Stimulated activated CD4-positive, alpha-beta T cell treated with anti-CD3 and anti-CD28 coated beads, Interleukin-4, amount 100 ng/mL, for 24 hours (primary cell): ENCODE measurements around the gene NECAP2.

Experiments used
- DNase-seq: peaks from one replicate; pipeline ENCODE4 v3.0.0-alpha.2; 2020

NECAP2 gene, protein sequence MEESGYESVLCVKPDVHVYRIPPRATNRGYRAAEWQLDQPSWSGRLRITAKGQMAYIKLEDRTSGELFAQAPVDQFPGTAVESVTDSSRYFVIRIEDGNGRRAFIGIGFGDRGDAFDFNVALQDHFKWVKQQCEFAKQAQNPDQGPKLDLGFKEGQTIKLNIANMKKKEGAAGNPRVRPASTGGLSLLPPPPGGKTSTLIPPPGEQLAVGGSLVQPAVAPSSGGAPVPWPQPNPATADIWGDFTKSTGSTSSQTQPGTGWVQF

DNA sequence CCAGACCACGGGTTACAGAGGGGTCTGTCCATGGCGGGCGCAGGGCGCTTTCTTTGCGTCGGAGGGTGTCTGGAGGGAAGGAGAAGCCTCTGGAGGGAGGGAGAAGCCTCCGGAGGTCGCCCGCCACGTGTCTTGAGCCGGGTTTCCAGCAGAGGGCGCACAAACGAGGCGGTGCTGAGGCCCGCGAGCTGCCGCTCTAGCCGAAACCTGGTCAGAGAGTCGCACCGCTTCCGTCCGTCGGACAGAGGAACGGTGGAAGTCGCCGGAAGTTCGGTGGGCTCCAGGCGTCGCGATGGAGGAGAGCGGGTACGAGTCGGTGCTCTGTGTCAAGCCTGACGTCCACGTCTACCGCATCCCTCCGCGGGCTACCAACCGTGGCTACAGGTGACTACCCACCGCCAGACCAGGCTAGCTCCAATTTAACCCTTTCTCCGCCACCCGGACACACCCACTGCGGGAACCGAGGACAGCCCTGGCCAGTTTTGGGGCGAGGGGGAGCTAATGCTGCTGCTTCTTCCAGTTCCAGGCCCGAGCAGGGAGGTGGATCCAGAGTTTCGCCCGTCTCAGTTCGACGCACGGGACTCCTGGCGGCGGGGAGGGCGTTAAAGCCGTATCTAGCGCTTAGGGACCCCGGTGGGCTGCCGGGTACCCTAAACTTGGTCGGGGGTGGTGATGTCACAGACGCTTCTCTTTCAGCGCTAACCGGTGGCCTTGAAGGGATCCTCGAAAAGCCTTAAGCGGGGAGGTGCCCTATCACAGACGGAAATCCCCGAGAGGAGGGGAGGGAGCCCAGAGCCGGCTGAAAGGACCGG is at the start of gene NECAP2:
Gene NECAP2, plus strand, starts transcription at position 255 of the 812 bp plus-strand sequence. Its CDS starts 38 bp downstream, at position 293.
- DNase-seq = peak; percentile 96

DNA sequence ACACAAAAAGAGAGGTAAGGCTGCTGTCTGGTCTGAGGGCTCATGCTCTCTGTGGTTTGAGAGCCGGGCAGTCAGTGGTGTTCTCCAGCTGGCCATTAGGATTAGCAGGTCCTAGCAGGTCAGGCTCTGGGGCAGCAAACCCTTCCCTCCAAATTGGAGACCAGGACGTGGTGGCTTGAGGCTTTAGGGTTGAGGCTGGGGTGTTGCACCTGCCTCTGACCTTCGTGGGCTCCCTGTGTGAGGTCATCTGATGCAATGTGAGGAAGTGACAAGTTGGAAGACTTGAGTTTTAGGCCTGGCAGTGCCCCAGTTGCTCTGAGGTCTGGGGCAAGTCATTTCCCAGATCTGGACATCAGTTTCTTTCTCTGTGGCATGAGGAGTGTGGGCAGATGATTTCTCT is 49.1 kb upstream of the NECAP2 start:
- DNase-seq = no peak

DNA sequence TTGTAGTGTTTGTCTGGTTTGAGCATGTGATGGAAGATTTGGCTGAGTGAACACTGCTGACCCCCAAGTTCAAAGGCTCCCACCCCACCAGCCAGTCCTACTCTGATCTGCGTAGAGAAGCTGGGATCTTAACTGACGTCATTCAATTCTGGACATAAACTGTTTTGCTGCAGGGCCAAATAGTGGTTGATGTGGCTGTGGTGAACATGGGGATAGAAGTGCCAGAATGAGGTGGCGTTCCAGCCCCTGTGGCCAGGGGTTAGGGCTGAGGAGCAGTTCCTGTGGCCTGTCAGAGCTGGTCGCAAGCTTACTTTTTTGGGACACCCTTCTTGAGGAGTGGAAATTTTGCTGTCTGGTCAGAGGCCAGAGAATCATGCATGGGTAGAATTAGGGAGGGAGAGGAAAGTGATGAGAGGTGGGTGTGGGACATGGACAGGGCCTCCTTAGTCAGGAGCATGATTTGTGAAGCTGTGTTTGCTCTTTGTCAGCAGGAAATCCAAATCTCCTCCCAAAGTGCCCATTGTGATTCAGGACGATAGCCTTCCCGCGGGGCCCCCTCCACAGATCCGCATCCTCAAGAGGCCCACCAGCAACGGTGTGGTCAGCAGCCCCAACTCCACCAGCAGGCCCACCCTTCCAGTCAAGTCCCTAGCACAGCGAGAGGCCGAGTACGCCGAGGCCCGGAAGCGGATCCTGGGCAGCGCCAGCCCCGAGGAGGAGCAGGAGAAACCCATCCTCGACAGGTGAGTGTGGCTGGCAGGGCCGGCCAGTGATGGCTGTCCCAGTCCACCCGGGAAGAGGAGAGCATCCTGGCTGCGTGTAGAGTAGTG is 47.6 kb upstream of the NECAP2 start:
- DNase-seq = no peak

DNA sequence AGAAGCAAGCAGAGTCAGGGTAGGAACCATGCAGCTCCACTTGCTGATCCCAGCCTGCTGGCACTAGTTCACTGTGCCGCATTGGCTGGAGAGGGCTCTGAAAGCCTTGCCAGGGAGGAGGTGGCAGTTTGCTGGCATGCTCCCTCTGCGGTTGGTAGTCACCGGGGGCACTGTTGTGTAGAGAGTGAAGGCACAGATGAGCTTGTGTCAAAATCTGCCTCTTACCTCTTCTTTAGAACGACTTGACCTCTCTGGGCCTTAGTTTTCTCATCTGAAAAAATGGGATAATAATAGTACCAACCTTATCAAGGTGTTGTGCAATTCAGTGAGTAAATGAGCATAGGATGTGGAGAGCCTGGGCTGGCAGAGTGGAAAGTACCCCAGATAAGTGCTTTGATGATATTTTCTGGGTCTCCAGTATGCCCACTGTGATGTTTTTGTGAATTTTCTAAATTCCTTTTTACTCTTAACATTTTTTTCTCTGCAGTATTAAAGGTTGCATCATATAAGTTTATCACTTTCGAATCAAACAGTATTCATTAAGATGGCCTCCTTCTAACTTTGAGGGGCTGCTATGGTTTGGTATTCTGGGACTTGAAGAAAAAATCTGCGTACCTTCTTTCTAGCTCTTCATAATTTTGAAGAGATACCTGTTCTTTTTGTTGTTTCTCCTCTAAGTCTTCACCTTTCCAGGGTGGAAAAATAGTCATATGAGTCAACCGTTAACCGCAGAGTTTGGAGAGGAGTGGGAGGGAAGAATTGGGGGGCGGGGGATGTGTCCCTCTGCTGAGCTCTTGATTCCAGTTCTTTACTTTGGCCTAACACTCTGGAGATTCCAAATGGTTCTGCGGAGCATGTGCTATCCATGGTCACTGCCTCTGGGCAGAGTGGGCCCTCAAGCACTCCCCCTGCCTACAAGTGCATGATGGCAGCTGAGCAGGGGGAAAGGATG is 46.7 kb upstream of the NECAP2 start:
- DNase-seq = no peak

DNA sequence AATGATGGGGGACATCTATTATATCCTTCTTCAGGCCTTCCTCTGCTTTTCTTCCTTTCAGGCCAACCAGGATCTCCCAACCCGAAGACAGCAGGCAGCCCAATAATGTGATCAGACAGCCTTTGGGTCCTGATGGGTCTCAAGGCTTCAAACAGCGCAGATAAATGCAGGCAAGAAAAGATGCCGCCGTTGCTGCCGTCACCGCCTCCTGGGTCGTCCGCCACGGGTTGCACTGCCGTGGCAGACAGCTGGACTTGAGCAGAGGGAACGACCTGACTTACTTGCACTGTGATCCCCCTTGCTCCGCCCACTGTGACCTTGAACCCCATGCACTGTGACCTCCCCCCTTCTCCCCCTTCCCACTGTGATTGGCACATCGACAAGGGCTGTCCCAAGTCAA is 45.5 kb upstream of the NECAP2 start:
- no peak for DNase-seq

DNA sequence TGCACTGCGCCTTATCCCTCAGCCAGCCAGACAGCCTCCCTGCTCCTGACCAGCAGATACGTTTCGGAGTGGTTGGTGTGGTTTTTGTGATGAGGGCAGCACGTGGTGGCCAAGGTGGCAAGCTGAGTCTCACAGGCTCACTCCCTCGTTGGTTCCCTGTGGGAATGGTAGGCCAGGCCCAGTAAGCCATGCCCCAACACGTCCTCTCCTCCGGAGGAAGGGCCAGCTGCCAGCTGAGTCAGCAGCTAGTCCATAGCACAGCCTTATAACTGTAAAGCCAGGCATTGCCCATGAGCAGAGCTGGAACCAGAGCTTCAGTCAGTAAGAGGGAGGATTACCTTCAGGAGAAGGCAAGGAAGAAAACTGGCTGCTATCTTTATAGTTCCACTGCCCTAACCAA is 43.9 kb upstream of the NECAP2 start:
- DNase-seq = no peak

DNA sequence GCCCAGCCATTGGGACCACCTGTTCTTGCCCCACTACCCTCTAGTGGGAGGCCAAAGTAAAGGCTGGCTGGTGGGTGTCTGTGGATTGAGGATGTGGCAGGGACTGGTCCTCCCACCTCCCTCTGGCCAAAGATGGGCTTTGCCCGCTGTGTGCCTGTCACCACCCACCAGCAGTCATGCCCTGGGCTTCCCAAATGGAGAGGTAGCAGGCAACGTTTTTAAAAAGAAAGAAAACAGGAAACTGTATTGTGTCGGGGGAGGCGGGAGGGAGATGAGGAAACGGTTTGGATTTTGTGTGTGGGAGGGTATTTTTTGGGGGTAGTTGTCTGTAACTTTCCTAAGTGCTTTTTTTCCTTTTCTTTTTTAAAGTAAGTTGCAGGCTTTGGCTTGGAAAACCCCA is 43.4 kb upstream of the NECAP2 start:
- no peak for DNase-seq

DNA sequence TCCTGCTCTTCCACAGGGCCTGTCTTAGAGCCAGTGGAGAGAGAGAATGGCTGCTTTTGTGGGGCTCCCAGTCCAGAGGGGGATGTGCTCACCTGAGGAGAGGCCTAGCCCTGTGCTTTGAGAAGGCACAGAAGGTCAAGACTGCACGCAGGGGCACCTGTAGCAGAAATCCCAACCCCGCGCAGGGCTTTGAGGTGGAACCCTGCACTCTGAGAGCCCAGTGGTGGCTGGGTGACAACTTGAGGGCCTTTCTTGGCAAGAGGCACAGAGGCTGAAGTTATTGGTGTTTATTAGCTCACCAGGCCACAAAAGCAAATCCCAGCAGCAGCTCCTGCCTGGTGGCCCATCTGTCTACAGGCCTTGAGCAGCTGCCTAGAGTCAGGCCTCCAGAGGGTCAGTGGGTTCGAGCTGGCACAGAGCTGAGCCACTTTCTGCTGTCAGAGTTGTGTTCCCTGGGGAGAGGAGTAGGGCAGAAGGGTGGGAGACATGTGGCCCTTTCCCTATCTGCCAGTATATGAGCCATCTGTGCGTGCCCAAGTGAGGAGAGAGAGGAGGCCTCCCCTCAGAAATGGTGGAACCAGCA is 42.1 kb upstream of the NECAP2 start:
- DNase-seq = no peak

DNA sequence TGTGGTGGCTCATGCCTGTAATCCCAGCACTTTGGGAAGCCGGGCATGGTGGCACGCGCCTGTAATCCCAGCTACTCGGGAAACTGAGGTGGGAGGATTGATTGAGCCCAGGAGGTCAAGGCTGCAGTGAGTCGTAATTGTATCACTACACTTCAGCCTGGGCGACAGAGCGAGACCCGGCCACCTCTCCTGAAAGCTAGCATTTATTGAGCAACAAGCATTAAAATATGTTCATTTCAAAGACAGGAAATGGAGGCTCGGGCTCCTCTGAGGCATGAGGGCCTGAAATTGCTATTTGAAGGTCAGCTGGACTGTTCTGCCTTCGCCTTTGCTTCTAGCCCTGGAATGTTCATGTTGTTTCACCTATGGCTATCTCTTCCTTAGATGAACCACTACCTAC is 37.8 kb upstream of the NECAP2 start:
- no peak for DNase-seq

DNA sequence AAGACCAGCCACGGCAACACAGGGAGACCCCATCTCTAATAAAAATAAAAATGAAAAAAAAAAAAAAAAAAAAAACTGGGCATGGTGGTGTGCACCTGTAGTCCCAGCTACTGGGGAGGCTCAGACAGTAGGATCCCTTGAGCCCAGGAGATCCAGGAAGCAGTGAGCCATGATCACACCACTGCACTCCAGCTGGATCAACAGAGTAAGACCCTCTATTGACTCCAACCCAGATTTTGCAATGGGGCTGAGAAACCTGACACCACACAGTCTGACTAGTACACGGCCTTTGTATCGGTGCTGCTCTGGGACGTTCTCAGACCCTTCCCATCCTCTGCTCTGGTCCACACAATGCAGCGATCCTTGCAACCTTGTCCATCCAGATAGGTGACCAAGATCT is 35.1 kb upstream of the NECAP2 start:
- no peak for DNase-seq

DNA sequence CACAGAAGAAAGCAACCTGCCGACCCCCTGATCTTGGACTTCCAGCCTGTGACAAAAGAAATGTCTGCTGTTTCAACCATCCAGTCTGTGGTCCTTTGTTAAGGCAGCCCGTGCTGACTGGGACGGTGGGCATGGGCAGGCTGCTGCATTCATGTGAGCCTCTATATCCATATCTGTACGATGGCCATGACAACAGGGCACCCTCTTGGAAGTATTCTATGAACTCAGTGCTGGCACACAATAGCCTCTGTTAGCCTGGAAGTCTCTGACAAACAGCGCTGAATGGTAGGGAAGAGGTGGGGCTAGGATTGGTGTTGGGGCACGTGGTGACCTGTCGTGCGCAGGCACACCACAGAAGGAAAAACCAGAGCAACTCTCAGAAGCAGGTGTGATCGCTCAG is 33.7 kb upstream of the NECAP2 start:
- DNase-seq = no peak

DNA sequence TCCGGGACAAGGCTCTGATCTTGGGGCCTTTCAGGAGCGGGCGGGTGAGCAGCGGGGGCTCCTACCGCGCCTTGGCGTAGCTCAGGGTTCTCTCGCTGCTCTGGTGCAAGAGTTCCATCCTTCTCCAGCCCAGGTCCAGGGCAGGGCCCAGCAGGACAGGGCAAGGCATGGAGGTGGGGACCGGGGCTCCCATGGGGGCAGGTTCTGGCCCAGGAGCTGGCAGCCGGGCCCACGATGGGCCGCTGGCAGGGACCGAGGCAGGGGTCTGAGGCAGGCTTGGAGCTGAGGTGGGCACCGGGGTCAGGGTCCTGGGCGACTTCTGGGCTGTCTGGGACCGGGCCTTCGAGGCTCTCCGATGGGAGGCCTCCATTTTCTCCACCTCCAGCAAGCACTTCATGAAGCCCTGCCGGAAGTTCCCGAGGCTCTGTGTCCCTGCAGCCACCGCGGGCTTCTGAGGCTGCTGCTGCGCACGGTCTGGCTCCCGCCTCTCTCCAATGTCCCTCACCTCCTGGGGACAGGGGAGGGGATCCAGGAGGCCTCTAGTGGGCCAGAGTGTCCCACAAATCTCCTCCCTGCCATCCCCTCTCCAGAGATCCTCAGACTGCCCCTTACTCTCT is 30.9 kb upstream of the NECAP2 start:
- no peak for DNase-seq

DNA sequence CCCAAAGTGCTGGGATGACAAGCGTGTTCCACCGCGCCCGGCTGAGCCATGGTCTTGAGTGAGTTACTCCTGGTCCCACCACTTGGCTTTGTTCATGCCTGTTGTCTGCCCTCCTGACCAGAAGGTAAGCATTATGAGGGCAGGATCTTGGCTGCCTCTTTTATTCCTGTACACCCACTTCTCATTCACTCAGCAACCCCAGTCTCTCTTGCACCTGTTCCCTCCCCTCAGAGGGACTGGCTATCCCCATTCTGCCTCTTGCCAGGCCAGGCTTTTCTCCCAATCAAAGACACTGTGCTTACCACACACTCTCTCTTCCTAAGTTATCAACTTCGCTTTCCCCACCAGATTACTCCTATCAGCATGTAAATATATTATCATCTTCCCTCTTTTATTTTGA is 29.7 kb upstream of the NECAP2 start:
- DNase-seq = no peak

DNA sequence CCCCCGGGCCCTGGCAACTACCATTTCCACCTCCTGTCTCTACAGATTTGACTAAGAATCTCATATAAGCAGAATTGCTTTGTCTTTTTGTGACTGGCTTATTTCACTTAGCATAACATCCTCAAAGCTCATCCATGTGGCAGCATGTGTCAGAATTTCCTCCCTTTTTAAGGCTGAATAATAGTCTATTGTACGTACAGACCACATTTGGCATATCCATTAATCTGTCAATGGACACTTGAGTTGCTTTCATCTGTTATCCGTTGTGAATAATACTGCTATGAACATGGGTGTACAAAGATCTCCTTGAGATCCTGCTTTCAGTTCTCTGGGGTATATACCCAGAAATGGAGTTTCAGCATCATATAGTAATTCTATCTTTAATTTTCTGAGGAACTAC is 27.3 kb upstream of the NECAP2 start:
- no peak for DNase-seq

DNA sequence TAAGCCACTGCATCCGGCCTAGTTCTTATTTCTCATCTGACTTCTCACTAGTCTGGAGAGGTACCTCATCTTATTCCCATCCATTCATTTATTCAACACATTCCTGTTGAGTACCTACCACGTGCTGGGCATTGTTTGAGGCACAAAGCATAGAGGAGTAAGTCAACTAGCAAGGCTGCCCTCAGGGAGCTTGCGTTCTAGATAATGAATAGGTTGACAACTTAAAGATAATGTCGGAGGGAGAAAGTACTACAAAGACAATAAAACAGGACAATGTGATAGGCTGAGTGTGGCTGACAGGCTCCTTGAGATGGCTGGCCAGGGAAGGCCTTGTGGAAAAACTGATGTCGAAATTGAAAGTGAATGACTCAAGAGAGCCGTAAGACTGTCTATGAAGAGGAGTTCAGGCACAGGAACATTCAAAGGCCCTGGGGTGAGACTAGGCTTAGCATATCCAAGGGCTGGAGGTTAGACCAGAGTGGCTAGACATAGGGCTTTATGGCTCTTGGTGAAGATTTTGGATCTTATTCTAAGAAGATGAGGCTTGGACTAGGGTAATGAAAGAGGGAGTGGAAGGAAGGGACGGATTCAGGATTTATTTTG is 21.6 kb upstream of the NECAP2 start:
- DNase-seq = no peak

DNA sequence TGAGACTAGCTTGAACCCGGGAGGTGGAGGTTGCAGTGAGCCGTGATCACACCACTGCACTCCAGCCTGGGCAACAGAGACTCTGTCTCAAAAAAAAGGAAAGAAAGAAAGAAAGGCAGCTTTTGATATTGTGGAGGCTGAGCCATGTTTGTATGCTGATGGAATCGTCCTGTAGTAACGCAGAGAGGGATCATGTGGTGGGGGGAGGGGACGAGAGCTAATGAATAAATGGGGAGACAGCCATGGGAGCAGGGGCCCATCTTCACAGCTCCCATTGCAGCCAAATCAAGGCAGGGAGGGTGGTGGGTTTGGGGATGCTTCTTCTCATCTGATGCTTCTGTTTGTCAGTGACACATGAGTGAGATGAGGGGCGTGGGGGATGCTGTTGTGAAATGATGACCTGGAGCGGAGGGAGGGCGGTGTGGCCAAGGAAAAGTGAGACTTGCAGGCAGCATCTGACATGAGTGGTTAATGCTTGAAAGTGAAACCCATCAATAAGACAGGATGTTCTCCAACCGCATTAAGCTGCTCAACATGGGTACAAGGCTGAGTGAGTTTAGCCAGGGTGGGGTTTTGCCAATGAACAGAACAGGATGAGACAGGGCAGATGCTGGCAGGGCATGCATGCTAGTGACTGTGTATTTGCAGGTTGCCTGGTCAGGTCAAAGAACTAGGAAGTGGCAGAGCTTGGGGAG is 20.0 kb upstream of the NECAP2 start:
- DNase-seq = peak; percentile 68

DNA sequence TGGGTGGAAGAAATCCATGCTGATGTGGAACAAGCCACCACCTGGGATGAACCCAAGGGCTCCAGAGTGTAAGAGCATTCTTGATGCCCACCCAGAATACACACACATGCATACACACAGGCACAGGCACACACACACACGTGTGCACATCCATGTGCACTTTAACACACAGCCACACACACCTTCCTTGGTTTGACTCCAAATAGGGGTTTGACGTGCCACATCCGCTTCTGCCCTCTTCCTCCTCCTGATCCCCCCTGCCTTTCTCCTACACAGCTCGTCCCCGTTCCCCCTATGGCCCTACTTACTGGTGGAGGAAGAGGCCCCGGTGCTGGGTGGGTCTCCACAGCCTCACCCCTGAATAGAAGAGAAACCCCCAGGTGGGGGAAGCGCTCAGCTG is 19.3 kb upstream of the NECAP2 start:
- no peak for DNase-seq

DNA sequence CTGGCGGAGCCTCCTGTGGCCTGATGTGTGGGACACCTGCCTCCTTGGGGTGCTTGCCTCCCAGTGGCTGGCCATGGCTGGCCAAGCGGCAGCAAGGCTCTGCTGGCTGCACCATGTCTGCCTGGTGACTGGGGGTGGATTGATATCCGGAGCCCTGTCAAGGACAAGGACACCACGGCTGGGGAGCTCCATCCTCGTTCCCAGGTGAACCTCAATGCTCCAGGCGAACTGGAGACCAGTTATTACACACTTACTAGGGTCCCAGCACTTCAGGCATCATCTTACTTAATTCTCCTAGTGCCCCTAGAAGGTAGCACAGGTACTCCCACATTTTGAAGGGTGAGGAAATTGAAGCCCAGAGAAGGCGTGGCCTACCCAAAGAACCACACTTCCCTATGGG is 18.5 kb upstream of the NECAP2 start:
- no peak for DNase-seq

DNA sequence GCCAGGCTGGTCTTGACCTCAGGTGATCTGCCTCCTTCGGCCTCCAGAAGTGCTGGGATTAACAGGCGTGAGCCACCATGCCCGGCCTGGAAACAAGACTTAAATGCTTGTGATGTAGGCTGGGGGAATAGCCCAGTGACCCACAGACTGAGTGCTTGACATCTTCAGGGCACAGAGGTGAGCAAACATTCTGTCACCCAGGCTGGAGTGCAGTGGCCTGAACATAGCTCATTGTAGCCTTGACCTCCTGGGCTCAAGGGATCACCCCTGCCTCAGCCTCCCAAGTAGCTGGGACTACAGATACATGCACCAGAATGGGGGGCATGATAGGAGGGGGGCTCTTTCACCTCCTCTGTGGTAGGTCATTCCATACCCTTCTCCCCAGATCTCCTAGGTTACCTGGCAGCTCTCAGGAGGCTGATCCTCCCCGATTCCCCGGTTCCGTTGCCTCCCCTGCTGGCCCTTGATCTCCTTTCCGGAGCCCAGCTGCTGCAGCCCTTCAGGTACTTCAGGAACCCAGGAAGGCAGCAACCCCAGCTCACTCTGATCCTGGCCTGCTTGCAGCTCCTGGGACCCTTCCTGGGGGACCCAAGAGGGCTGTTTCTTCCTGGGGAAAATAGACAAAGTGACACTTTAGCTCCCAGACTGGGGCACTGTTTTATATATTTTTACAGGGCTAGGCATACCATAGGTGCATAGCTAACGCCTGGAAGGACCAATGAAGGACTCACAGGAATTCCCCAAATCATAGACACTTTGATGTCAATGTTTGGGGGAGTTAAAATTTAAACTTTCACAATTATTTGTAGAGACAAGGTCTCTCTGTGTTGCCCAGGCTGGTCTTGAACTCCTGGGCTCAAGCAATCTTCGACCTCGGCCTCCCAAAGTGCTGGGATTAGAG is 15.1 kb upstream of the NECAP2 start:
- no peak for DNase-seq

DNA sequence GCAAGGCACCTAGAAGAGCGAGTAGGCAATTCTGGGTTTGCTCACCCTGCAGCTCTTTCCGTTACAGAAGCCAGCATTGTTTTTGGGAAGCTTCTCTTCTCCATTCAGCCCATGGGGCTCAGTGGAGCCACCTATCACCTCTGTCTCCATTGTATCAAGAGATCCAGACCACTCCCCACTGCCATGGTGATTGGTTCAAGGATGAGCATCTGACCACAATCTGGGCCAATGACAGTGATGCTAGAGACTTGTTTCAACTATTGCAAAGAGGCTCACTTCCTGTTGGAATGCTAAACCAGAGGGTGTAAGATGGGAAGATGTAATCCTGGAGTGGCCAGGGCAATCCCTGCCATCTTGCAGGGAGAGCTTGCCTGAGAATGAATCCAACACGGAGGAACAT is 9.9 kb upstream of the NECAP2 start:
- DNase-seq = no peak
